IMR-90 (cell line): Measurements from ENCODE around the gene ZNF581. TPM values are rescaled to one million over a fixed set of nuclear protein-coding genes. Genes with fewer than 3 reads are reported as not detected.

Experiments
- ATAC-seq: fragments of 200-7000 bp; cut with Tn5 transposase; 2 replicates; pipeline ENCODE4 v1.9.1; 2020; ENCODE audit warnings: low read depth, mild to moderate bottlenecking, moderate library complexity
- BruUV-seq: library from RNA; stranded (reverse); fragments of 400-500 nt; replicated peaks from 2 replicates; lab custom pipeline; 2021; lab: Mats Ljungman, UMichigan
- CTCF ChIA-PET: fragments of 300-600 bp; formaldehyde crosslinking; extraction: SDS; loops from one replicate; lab custom pipeline; 2021; ENCODE audit warnings: antibody characterized with exemption; lab: Yijun Ruan, JAX
- POLR2A ChIA-PET: fragments of 300-600 bp; sonication (Branson Sonifier 250); formaldehyde crosslinking; loops from one replicate; lab custom pipeline; 2022; ENCODE audit warnings: antibody characterized with exemption; ENCODE audit not compliant: unreplicated experiment; lab: Charles Lee
- DNase-seq: peaks from one replicate; pipeline ENCODE4 v3.0.0; 2013
- H2AFZ ChIP-seq: replicated peaks from 2 replicates; pipeline ENCODE3; 2013; ENCODE audit warnings: low read length, mild to moderate bottlenecking; ENCODE audit not compliant: poor library complexity
- H2AK5ac ChIP-seq: 2 replicates; pipeline ENCODE4 v1.6.1; 2013; ENCODE audit warnings: low read depth, low read length, inconsistent platforms
- H2AK9ac ChIP-seq: replicated peaks from 2 replicates; pipeline ENCODE3; 2013; ENCODE audit warnings: mild to moderate bottlenecking, low read depth, low read length, moderate library complexity; ENCODE audit not compliant: poor library complexity
- H2BK120ac ChIP-seq: 2 replicates; pipeline ENCODE4 v1.6.1; 2013; ENCODE audit warnings: low read depth, low read length, inconsistent platforms
- H2BK15ac ChIP-seq: 3 replicates; pipeline ENCODE4 v1.6.1; 2013; ENCODE audit warnings: low read depth, low read length, inconsistent platforms
- H2BK20ac ChIP-seq: 2 replicates; pipeline ENCODE4 v1.6.1; 2013; ENCODE audit warnings: low read depth, mild to moderate bottlenecking, inconsistent platforms, low read length, moderate library complexity
- H2BK5ac ChIP-seq: 2 replicates; pipeline ENCODE4 v1.6.1; 2013; ENCODE audit warnings: mild to moderate bottlenecking, low read depth, low read length, inconsistent platforms; ENCODE audit not compliant: poor library complexity, severe bottlenecking
- H3K14ac ChIP-seq: replicated peaks from 2 replicates; pipeline ENCODE4 v1.6.1; 2013; ENCODE audit warnings: low read depth, low read length, inconsistent platforms
- H3K18ac ChIP-seq: 2 replicates; pipeline ENCODE4 v1.6.1; 2013; ENCODE audit warnings: low read depth, low read length, control low read depth
- H3K23ac ChIP-seq: 2 replicates; pipeline ENCODE4 v1.6.1; 2013; ENCODE audit warnings: low read depth, low read length, inconsistent platforms
- H3K27ac ChIP-seq: 2 replicates; pipeline ENCODE4 v1.5.1; 2013; ENCODE audit warnings: mild to moderate bottlenecking, control low read depth, low read length; ENCODE audit not compliant: insufficient read depth
- H3K27me3 ChIP-seq: 2 replicates; pipeline ENCODE4 v1.6.1; 2013; ENCODE audit warnings: low read length; ENCODE audit not compliant: control insufficient read depth, insufficient read depth
- H3K36me3 ChIP-seq: 2 replicates; pipeline ENCODE4 v1.6.1; 2013; ENCODE audit warnings: low read length, mixed read lengths; ENCODE audit not compliant: control insufficient read depth, insufficient read depth
- H3K4ac ChIP-seq: 2 replicates; pipeline ENCODE4 v1.6.1; 2013; ENCODE audit warnings: low read depth, low read length, inconsistent platforms
- H3K4me1 ChIP-seq: 2 replicates; pipeline ENCODE4 v1.6.1; 2013; ENCODE audit warnings: low read length, mixed read lengths; ENCODE audit not compliant: control insufficient read depth, insufficient read depth
- H3K4me2 ChIP-seq: 2 replicates; pipeline ENCODE4 v1.6.1; 2013; ENCODE audit warnings: low read depth, mild to moderate bottlenecking, control low read depth, low read length, moderate library complexity
- H3K4me3 ChIP-seq: 2 replicates; pipeline ENCODE4 v1.5.1; 2013; ENCODE audit warnings: low read depth, mild to moderate bottlenecking, control low read depth, low read length, moderate library complexity; ENCODE audit not compliant: insufficient read depth
- H3K56ac ChIP-seq: 2 replicates; pipeline ENCODE4 v1.6.1; 2013; ENCODE audit warnings: low read length, inconsistent platforms; ENCODE audit not compliant: insufficient read depth; ENCODE audit errors: extremely low read depth
- H3K79me1 ChIP-seq, 2 experiments: 2 replicates each; pipeline ENCODE4 v1.6.1; 2013; ENCODE audit warnings: low read length in 2 of 2, inconsistent platforms in 1 of 2, low read depth in 1 of 2
- H3K9ac ChIP-seq: 2 replicates; pipeline ENCODE4 v1.6.1; 2013; ENCODE audit warnings: low read depth, low read length, control low read depth
- H3K9me1 ChIP-seq: 2 replicates; pipeline ENCODE4 v1.6.1; 2013; ENCODE audit warnings: low read length, inconsistent platforms; ENCODE audit not compliant: insufficient read depth
- H3K9me3 ChIP-seq: 2 replicates; pipeline ENCODE4 v1.6.1; 2013; ENCODE audit warnings: low read length; ENCODE audit not compliant: control insufficient read depth, insufficient read depth
- H4K20me1 ChIP-seq: 2 replicates; pipeline ENCODE4 v1.6.1; 2013; ENCODE audit warnings: low read length, inconsistent platforms; ENCODE audit not compliant: insufficient read depth
- H4K5ac ChIP-seq: 2 replicates; pipeline ENCODE4 v1.6.1; 2013; ENCODE audit warnings: mild to moderate bottlenecking, low read depth, low read length, control low read depth
- H4K8ac ChIP-seq, 2 experiments: 2 replicates each; pipeline ENCODE4 v1.6.1; 2013; ENCODE audit warnings: low read depth in 2 of 2, low read length in 2 of 2, control low read depth in 1 of 2, inconsistent platforms in 1 of 2
- H4K91ac ChIP-seq: 2 replicates; pipeline ENCODE4 v1.6.1; 2013; ENCODE audit warnings: low read depth, low read length, inconsistent platforms; ENCODE audit not compliant: insufficient read depth
- BHLHE40 ChIP-seq: fragments of 150-350 bp; IDR thresholded peaks from 2 replicates; pipeline ENCODE4 v1.6.1; 2016; ENCODE audit warnings: mild to moderate bottlenecking, low read depth, low read length
- CEBPB ChIP-seq: IDR thresholded peaks from 2 replicates; pipeline ENCODE4 v1.6.1; 2012; ENCODE audit warnings: low read depth, low read length, improper control_type of control experiment
- CHD1 ChIP-seq: IDR thresholded peaks from 2 replicates; pipeline ENCODE4 v1.6.1; 2012; ENCODE audit warnings: low read depth, low read length, improper control_type of control experiment
- CTCF ChIP-seq: conservative IDR thresholded peaks from 2 replicates; pipeline ENCODE4 v1.5.1; 2012; ENCODE audit warnings: mild to moderate bottlenecking, low read depth, low read length, improper control_type of control experiment
- FOS ChIP-seq: fragments of 150-350 bp; IDR thresholded peaks from 2 replicates; pipeline ENCODE4 v1.6.1; 2016; ENCODE audit warnings: low read depth, low read length
- MAFK ChIP-seq: IDR thresholded peaks from 2 replicates; pipeline ENCODE4 v1.6.1; 2012; ENCODE audit warnings: low read depth, low read length, improper control_type of control experiment
- MAZ ChIP-seq: IDR thresholded peaks from 2 replicates; pipeline ENCODE4 v1.6.1; 2012; ENCODE audit warnings: low read depth, mild to moderate bottlenecking, low read length, improper control_type of control experiment, moderate library complexity, borderline replicate concordance
- MXI1 ChIP-seq: IDR thresholded peaks from 2 replicates; pipeline ENCODE4 v1.6.1; 2012; ENCODE audit warnings: low read depth, mild to moderate bottlenecking, low read length, moderate library complexity, borderline replicate concordance
- NFE2L2 ChIP-seq: fragments of 150-350 bp; IDR thresholded peaks from 2 replicates; pipeline ENCODE4 v1.6.1; 2016; ENCODE audit warnings: low read depth, mild to moderate bottlenecking, low read length
- POLR2A ChIP-seq: IDR thresholded peaks from 2 replicates; pipeline ENCODE4 v1.6.1; 2012; ENCODE audit warnings: mild to moderate bottlenecking, low read depth, low read length
- RAD21 ChIP-seq: IDR thresholded peaks from 2 replicates; pipeline ENCODE4 v1.6.1; 2012; ENCODE audit warnings: low read length, improper control_type of control experiment
- RFX5 ChIP-seq: IDR thresholded peaks from 2 replicates; pipeline ENCODE4 v1.8.0; 2012; ENCODE audit warnings: low read depth, mild to moderate bottlenecking, low read length, moderate library complexity
- SMC3 ChIP-seq: fragments of 150-350 bp; IDR thresholded peaks from 2 replicates; pipeline ENCODE4 v1.6.1; 2016; ENCODE audit warnings: low read depth, mild to moderate bottlenecking, antibody characterized with exemption, low read length, moderate library complexity
- WGBS, 2 experiments: methylation state at CpG; one replicate each; pipeline versions ENCODE4 v1.1.5 to v1.1.7; 2013; ENCODE audit warnings: missing lambda C conversion rate in 2 of 2; ENCODE audit not compliant: insufficient read length in 1 of 2; ENCODE audit errors: extremely low coverage in 2 of 2; 5-methylcytosine and 5-hydroxymethylcytosine counted together
- dilution Hi-C: fragments of 300-500 bp; cut with HindIII; formaldehyde crosslinking; loops from one replicate; pipeline ENCODE4 v1.14.3; 2018; ENCODE audit warnings: low sequenced_read_pairs; ENCODE audit not compliant: unreplicated experiment
- in situ Hi-C: fragments of 300-500 bp; cut with MboI; formaldehyde crosslinking; loops from 3 replicates; pipeline ENCODE4 v1.14.3; 2019; ENCODE audit warnings: low sequenced_read_pairs, inconsistent platforms, mixed read lengths
- intact Hi-C: fragments of 100-400 bp; cut with micrococcal nuclease; formaldehyde crosslinking; loops from 2 replicates; pipeline ENCODE4 v1.10.0; 2022
- polyA plus RNA-seq, 3 experiments: library from polyadenylated mRNA; depleted of rRNA; stranded (reverse); fragments of >200 nt; gene quantifications; 2 replicates each; pipeline ENCODE4 v1.2.3, GENCODE V29; 2012; ENCODE audit warnings: low replicate concordance in 1 of 3
- total RNA-seq: library from RNA; depleted of rRNA; stranded (reverse); fragments of >200 nt; gene quantifications from 2 replicates; pipeline ENCODE4 v1.2.3, GENCODE V29; 2012

The ZNF581 gene
- total and polyA plus RNA-seq, 2 of the 4 experiments (the other 2 are of a cell fraction), result 9.7 to 21.9 TPM

- Histone ChIP-seq H3K4me3 (no peak overlapping the region), H3K4ac (no peak overlapping the region), H4K91ac (no peak overlapping the region), H2BK15ac (no peak overlapping the region), H3K56ac (no peak overlapping the region), H3K79me1 (peaks cover 24 to 57% of the 10 kb centered on the region in 2 experiments), H3K27me3 (no peaks in the 10 kb centered on the region), H3K36me3 (peaks cover 63% of the 10 kb centered on the region), H3K18ac (no peak overlapping the region), H4K8ac (no peak overlapping the region), H3K14ac (no peak overlapping the region), H2BK20ac (no peak overlapping the region), H4K20me1 (peaks cover 69% of the 10 kb centered on the region), H3K4me1 (peaks cover 5% of the 10 kb centered on the region), H3K9ac (no peak overlapping the region), H3K4me2 (no peak overlapping the region), H2AK5ac (no peak overlapping the region), H4K5ac (no peak overlapping the region), H3K23ac (no peak overlapping the region), H2AK9ac (no peak overlapping the region), H3K27ac (no peak overlapping the region), H2AFZ (no peak overlapping the region), H3K9me1 (peaks cover 8% of the 10 kb centered on the region; the same call in 1 of the 2 replicates), H2BK5ac (no peak overlapping the region), H3K9me3 (no peaks in the 10 kb centered on the region), H2BK120ac (no peak overlapping the region)
- ChIA-PET POLR2A (no interaction called here), CTCF (no interaction called here)
- WGBS, 2 experiments, result 100% methylated on average over 3 of the region's 6 CpGs; no CpG with 5 or more reads in 1 of the 2 experiments
- dilution Hi-C loops (no loop called here), intact Hi-C loops (no loop called here), in situ Hi-C loops (loop anchor here (25.0 kb wide), 1 partner anchor 452 kb away; the partner anchor contains the start of gene ZNF444)
- DNase-seq (no peak), ATAC-seq (no peak)
- TF ChIP-seq CHD1 (no peak), MAFK (no peak), SMC3 (no peak), NFE2L2 (no peak), CEBPB (no peak), CTCF (no peak), FOS (no peak), POLR2A (no peak), MXI1 (no peak), MAZ (no peak), BHLHE40 (no peak), RAD21 (no peak), RFX5 (no peak)
- no TSS peak for BruUV-seq
Measured at GRCh38 chr19:55685776-55686175, 42.3 kb downstream of the ZNF581 start.
